ENCODE measurements around the gene MARCHF3.
"Not testable (repeated sequence)": the region's sequence is repeated elsewhere in the genome, so short reads cannot be mapped to it uniquely, and the experiment has no call there.

Gene MARCHF3

GRCh38 chr5:126839407-126839806, 191.0 kb downstream of the MARCHF3 start:
- DNase-seq, result not testable (repeated sequence)

DNA sequence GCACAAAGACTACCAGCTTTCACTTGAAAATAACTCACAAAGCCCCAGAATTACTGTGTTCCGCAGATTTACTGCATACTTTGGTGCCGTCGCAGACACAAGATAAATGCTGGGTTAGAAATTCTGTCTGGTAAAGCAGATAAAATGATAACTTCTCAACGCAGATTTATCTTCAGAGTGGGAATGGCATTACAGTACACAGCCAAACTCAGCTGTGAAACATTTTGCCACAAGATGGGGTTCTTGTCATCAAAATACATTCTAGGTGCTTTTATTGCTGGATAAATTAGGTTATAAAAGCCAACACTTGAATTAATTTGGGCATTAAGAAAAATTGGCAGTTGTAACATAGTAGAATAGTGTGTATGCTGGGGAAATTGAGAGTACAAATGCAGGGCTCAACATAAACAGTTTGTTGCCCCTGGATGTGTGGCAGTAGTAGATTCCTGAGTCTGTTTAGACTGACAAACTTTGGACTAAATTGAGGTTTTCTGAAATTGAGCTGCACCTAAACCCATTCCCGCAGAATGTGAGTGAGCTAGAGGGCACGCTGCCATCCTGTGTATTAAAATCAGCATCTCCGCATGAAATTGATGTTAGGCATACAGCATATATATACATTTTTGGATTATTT, 192.3 kb downstream of the MARCHF3 start:
- no peak for DNase-seq

- DNase-seq, result no peak
These were observed 193.1 kb downstream of the MARCHF3 start for GRCh38 chr5:126837242-126837641.

GRCh38 chr5:126836778-126837177, 193.6 kb downstream of the MARCHF3 start:
- DNase-seq, result no peak

GRCh38 chr5:126831156-126831555, 199.2 kb downstream of the MARCHF3 start:
- DNase-seq, result no peak

- no peak for DNase-seq
These were observed 200.3 kb downstream of the MARCHF3 start for GRCh38 chr5:126830061-126830460.

DNA sequence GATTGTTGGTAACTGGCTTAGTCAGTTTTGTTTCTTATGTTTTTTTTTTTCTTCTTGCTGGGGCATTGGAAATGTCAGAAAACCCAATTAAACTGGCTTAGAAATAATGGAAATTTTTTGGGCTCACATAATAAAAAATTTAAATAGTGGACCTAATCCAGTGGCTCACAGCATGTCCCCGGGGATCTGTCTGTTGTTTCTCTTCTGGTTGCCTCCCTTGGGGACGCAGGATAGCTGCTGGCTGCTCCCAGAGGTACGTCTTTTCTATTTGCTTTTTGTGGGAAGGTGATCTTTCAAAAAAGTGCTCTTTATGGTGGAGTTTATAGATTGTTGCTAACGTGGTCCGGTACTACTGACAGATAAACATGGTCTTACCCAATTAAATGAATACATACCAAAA, 201.3 kb downstream of the MARCHF3 start:
- no peak for DNase-seq

- no peak for DNase-seq
These were observed 203.6 kb downstream of the MARCHF3 start for GRCh38 chr5:126826619-126827215.

GRCh38 chr5:126819253-126819652, 211.1 kb downstream of the MARCHF3 start:
- DNase-seq, result no peak

- DNase-seq, result no peak
These were observed 211.6 kb downstream of the MARCHF3 start for GRCh38 chr5:126818736-126819135.

Data from COR-L47 (cell line).